Liver (tissue), 2 donors: ENCODE measurements around the gene GMDS.

Source experiments
- CTCF ChIP-seq: fragments of 150-350 bp; IDR thresholded peaks from 2 replicates; pipeline ENCODE4 v1.5.1; 2017; ENCODE audit warnings: improper control_type of control experiment, low read depth, low read length; ENCODE audit not compliant: missing input control
- REST ChIP-seq: IDR thresholded peaks from 2 replicates; pipeline ENCODE4 v1.6.1; 2016; ENCODE audit warnings: antibody characterized with exemption, mild to moderate bottlenecking
- donor health status: healthy.

DNA sequence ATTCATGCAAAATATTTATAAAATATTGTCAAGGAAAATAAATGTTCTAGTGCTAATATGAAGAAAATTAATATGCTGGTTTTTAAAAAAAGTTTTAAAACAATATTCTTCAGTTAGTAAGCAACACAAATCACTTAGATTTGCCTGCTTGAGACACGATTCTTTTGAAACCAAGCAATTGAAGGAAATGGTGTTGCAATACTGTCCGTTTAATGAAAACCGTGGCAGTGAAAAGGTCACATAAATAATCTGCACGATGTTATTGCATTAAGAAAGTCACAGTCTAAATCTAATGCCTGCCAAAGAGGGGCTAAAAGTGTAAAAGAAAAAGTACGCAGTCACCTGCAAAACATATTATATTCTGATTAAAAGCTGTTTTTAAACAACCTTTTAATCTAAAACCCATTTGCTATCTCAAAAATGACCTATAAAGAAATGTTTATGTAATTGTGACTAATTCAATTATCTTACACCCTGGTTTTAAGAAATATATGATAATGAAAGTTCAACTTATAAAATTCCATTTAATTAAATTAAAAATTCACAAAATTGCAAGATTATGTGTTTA lies 143.0 kb downstream of the GMDS start:
- TF ChIP-seq CTCF (no peak), REST (no peak)
